Stomach (tissue), 4 donors: ENCODE results near the gene BRD3OS.

ENCODE experiments used
- EP300 ChIP-seq: sonication (generic); formaldehyde crosslinking; IDR thresholded peaks from one replicate; pipeline ENCODE4 v1.6.1; 2017; ENCODE audit warnings: antibody characterized with exemption
- TF ChIP-seq, protein P1 (sequence below), 7 experiments: fragments of 450-650 bp in 4 of 7; fragments of 200-600 bp in 3 of 7; sonication (generic) in 3 of 7; IDR thresholded peaks; one replicate each; pipeline ENCODE4 v1.5.1; 2016 to 2019; ENCODE audit warnings: antibody characterized with exemption in 7 of 7, control low read depth in 2 of 7, mild to moderate bottlenecking in 1 of 7

DNA sequence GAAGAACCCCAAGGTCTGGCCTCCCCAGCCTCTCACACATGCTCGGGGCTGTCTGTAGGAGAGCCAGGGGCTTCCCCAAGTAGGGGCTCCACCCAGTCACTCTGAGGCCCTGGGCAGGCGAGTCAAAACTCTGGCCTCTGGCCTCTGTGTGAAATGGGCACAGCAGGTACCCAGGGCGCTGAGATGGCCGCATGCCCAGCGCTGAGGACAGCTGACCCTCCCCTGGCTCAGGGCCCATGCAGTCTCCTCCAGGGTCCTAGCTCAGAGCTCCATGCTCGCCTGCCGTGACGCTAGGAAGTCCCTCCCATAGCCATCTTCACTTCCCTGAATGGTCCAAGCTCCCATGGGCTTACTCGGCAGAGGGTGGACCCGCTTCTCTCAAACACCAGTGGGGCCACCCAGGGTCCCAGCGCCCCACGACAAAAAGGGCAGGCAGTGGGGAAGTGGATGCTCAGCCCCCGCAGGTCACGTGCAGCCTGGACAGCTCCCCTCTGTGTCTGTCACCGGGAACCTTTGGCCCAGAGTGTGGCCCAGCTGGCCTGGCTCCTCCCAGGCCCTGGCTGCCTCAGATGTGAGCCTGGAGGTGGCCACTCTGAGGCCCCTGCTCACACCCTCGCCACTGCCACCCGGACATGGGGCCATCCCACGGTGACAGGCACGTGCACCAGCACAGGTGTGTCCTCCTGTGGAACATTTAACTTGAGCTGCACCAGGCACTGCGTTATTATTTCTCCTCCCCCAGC lies 21.0 kb upstream of the BRD3OS start:
- TF ChIP-seq, protein P1, sequence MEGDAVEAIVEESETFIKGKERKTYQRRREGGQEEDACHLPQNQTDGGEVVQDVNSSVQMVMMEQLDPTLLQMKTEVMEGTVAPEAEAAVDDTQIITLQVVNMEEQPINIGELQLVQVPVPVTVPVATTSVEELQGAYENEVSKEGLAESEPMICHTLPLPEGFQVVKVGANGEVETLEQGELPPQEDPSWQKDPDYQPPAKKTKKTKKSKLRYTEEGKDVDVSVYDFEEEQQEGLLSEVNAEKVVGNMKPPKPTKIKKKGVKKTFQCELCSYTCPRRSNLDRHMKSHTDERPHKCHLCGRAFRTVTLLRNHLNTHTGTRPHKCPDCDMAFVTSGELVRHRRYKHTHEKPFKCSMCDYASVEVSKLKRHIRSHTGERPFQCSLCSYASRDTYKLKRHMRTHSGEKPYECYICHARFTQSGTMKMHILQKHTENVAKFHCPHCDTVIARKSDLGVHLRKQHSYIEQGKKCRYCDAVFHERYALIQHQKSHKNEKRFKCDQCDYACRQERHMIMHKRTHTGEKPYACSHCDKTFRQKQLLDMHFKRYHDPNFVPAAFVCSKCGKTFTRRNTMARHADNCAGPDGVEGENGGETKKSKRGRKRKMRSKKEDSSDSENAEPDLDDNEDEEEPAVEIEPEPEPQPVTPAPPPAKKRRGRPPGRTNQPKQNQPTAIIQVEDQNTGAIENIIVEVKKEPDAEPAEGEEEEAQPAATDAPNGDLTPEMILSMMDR (IDR thresholded peaks at IDR 0.05) = no peak
- TF ChIP-seq EP300 = no peak
